GM23338 (cell line): ENCODE results near the gene METAP1D.

Experiments
- CREB1 ChIP-seq: fragments of 250-450 bp; sonication (Bioruptor Pico); IDR thresholded peaks from 2 replicates; pipeline ENCODE4 v1.5.0; 2020; ENCODE audit warnings: low read depth, mild to moderate bottlenecking, moderate library complexity
- CTCF ChIP-seq, 2 experiments: fragments of 200-600 bp in 1 of 2; sonication (generic) in 1 of 2; conservative IDR thresholded peaks; 2 replicates each; pipeline versions ENCODE4 v1.5.1 to v1.6.1; 2016 to 2017; ENCODE audit warnings: antibody characterized with exemption in 2 of 2, low read depth in 2 of 2, mild to moderate bottlenecking in 2 of 2, moderate library complexity in 1 of 2
- EZH2 ChIP-seq: fragments of 200-600 bp; sonication (generic); IDR thresholded peaks from one replicate; pipeline ENCODE4 v1.8.0; 2017; ENCODE audit warnings: antibody characterized with exemption, mild to moderate bottlenecking, low read depth; ENCODE audit not compliant: unreplicated experiment
- EZH2phosphoT487 ChIP-seq: fragments of 200-600 bp; sonication (generic); IDR thresholded peaks from one replicate; pipeline ENCODE4 v1.8.1; 2018; ENCODE audit warnings: antibody characterized with exemption; ENCODE audit not compliant: unreplicated experiment
- JUNB ChIP-seq: IDR thresholded peaks from one replicate; pipeline ENCODE4 v1.6.1; 2016; ENCODE audit warnings: antibody characterized with exemption; ENCODE audit not compliant: unreplicated experiment
- NANOG ChIP-seq: IDR thresholded peaks from 2 replicates; pipeline ENCODE4 v1.6.1; 2016; ENCODE audit warnings: antibody characterized with exemption, borderline replicate concordance
- POLR2AphosphoS5 ChIP-seq: IDR thresholded peaks from 2 replicates; pipeline ENCODE4 v1.6.1; 2016; ENCODE audit warnings: antibody characterized with exemption, low read depth
- ZNF114 ChIP-seq: fragments of 250-450 bp; sonication (Bioruptor Pico); IDR thresholded peaks from 2 replicates; pipeline ENCODE4 v1.5.0; 2020; ENCODE audit warnings: mild to moderate bottlenecking, moderate library complexity
- ZNF331 ChIP-seq: fragments of 250-450 bp; sonication (Bioruptor Pico); IDR thresholded peaks from 2 replicates; pipeline ENCODE4 v1.5.0; 2020; ENCODE audit warnings: low read depth, mild to moderate bottlenecking, moderate library complexity
- TF ChIP-seq, protein P1 (sequence below): IDR thresholded peaks from one replicate; pipeline ENCODE4 v1.6.1; 2018; ENCODE audit warnings: antibody characterized with exemption; ENCODE audit not compliant: unreplicated experiment
- TF ChIP-seq, protein P2 (sequence below): IDR thresholded peaks from 2 replicates; pipeline ENCODE4 v1.6.1; 2016; ENCODE audit warnings: antibody characterized with exemption

DNA sequence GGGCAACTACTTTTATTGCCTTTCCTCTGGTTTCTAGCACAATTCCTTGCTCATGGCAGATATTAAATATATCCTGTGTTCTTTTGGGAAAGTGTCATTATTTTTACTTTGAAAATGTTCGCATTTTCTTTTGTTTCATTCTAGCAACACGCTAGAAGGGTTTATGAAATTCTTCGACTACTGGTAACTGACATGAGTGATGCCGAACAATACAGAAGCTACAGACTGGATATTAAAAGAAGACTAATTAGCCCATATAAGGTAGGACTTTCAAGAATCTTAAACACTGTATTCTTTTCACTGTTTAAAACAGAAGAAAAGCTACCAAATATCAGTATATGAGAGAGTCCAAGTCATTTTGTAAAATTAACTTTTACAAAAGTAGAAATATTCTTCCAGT lies 20.6 kb upstream of the METAP1D start:
- TF ChIP-seq CTCF (conservative IDR thresholded peaks at IDR 0.05; ENCODE audit: low read depth in 2 of 2) (no peak), POLR2AphosphoS5 (no peak), EZH2 (no peak), CREB1 (no peak), ZNF331 (no peak), EZH2phosphoT487 (no peak), ZNF114 (CRISPR knock-in tag) (no peak), JUNB (no peak), NANOG (no peak)
- TF ChIP-seq, protein P1, sequence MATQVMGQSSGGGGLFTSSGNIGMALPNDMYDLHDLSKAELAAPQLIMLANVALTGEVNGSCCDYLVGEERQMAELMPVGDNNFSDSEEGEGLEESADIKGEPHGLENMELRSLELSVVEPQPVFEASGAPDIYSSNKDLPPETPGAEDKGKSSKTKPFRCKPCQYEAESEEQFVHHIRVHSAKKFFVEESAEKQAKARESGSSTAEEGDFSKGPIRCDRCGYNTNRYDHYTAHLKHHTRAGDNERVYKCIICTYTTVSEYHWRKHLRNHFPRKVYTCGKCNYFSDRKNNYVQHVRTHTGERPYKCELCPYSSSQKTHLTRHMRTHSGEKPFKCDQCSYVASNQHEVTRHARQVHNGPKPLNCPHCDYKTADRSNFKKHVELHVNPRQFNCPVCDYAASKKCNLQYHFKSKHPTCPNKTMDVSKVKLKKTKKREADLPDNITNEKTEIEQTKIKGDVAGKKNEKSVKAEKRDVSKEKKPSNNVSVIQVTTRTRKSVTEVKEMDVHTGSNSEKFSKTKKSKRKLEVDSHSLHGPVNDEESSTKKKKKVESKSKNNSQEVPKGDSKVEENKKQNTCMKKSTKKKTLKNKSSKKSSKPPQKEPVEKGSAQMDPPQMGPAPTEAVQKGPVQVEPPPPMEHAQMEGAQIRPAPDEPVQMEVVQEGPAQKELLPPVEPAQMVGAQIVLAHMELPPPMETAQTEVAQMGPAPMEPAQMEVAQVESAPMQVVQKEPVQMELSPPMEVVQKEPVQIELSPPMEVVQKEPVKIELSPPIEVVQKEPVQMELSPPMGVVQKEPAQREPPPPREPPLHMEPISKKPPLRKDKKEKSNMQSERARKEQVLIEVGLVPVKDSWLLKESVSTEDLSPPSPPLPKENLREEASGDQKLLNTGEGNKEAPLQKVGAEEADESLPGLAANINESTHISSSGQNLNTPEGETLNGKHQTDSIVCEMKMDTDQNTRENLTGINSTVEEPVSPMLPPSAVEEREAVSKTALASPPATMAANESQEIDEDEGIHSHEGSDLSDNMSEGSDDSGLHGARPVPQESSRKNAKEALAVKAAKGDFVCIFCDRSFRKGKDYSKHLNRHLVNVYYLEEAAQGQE: no peak
- TF ChIP-seq, protein P2, sequence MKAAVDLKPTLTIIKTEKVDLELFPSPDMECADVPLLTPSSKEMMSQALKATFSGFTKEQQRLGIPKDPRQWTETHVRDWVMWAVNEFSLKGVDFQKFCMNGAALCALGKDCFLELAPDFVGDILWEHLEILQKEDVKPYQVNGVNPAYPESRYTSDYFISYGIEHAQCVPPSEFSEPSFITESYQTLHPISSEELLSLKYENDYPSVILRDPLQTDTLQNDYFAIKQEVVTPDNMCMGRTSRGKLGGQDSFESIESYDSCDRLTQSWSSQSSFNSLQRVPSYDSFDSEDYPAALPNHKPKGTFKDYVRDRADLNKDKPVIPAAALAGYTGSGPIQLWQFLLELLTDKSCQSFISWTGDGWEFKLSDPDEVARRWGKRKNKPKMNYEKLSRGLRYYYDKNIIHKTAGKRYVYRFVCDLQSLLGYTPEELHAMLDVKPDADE: no peak
